UCSD-AML1 (cell line): ENCODE results near the gene MARCHF3.

Experiments used
- DNase-seq: peaks from one replicate; lab custom pipeline; 2025; ENCODE audit not compliant: unreplicated experiment; lab: John Stamatoyannopoulos, UW

Gene MARCHF3

GRCh38 chr5:126883564-126884245 is 146.7 kb downstream of the MARCHF3 start:
- DNase-seq, result no peak

DNA sequence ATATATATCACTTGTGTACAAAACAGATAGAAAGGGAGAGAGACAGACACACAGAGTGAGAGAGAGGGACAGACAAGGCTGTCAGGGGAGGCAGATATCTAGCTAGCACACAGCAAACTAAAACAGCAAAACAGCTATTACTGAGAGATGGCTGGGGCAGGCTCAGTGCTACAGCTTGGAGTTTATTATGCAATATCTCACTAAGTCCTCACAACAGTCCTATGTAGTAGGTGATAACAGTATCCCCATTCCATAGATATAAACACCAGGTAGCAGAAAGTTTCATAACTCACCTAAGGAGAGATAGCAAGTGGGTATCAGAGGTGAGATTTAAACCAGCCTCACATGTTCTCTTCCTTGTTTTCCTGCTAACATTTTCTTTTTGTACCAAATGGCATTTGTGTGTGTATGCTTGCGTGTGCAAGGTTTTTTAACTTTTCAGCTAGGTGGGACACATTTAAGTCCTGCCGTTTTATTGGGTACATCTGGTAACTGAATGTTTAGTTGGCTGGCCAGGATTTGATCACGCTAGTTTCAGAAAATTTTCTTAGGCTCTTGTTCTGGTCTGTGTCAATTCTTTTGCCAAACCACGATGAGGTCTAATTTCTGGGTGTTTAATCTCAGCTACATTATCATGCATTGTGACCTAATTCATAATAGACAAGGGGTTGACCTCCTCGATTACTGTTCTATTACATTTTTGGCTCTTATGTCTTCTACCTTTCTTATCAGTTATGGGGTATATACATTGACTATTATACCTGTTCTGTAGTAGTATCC is 148.3 kb downstream of the MARCHF3 start:
- DNase-seq, result no peak

- no peak for DNase-seq
These were observed 151.7 kb downstream of the MARCHF3 start for GRCh38 chr5:126878634-126879033.

- DNase-seq, result no peak
These were observed 152.3 kb downstream of the MARCHF3 start for GRCh38 chr5:126878085-126878484.

DNA sequence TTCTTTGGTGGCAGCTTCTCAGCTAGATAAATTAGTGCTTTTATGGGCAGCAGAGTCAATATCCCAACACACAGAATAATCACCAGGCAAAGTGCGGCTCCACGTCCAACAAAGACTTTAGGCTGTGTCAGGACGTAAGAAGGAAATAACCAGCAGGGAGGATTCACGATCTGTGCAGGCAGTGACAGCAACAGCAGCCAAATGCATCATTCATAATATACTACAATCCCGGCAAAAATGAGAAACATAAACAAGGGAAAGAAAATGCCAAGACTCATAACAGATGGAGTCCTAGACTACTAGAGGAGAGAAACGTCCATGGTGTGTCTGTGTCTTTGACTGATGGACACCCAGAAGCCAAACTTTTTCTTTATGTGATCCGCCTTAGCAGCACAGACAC is 152.8 kb downstream of the MARCHF3 start:
- no peak for DNase-seq

DNA sequence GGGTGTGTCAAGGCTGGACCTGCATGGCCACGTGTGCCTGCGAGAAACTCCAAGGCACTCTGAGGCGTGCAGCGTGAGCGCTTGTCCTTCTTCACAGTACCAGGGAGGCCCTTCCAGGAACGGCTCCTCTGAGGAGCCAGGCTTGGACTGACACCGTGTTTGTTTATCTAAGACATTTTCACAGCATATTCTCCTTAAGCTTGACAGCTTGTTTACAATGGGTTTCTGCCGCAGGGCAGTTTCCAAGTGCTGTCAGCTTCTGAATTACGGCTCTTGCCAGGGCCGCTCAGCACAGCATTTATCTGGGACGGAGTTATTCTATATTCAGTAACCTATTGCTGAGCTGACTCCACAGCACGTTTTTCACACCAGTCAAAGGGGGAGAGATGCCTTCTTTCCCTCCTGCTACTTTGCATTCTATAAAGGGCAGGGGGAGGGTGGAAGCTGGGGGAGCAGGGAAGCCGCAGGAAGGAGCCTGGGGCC is 155.0 kb downstream of the MARCHF3 start:
- DNase-seq, result no peak

GRCh38 chr5:126872561-126873354 is 157.6 kb downstream of the MARCHF3 start:
- no peak for DNase-seq

DNA sequence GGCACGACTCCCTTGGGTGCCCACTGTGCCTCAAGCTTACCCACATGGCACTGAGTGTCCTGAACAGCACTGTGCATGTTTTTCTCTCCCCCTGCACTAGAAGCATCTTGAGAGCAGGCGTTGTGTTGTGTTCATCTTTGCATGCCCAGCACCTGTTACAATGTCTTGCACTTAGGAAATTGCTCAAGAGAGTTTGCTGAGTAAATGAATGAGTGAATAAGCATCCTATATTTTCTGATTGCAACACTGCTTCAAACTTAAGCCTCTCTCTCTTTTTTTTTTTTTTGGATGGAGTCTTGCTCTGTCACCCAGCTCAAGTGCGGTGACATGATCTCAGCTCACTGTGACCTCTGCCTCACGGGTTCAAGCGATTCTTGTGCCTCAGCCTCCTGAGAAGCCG is 158.9 kb downstream of the MARCHF3 start:
- no peak for DNase-seq

DNA sequence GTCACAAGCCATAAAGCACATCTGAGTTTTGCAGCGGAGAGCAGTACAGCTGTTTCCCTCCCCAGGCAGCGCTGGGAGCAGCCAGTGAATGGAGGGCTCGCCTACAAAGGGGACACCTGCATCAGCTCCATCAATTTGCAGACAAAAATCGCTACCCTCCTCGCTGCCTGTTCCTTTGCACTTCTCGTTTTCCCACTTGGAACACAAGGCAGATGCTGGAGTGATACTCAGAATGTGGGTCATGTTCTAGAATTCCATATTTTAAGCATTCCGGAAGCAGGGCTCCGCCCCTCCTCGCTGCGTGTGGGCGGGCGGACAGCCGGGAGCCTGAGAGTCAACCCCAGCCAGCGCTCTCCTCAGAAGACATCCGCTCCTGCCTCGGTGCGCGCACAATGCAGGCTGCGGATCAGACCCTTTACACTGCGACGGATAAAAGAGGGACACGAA is 161.3 kb downstream of the MARCHF3 start:
- no peak for DNase-seq

DNA sequence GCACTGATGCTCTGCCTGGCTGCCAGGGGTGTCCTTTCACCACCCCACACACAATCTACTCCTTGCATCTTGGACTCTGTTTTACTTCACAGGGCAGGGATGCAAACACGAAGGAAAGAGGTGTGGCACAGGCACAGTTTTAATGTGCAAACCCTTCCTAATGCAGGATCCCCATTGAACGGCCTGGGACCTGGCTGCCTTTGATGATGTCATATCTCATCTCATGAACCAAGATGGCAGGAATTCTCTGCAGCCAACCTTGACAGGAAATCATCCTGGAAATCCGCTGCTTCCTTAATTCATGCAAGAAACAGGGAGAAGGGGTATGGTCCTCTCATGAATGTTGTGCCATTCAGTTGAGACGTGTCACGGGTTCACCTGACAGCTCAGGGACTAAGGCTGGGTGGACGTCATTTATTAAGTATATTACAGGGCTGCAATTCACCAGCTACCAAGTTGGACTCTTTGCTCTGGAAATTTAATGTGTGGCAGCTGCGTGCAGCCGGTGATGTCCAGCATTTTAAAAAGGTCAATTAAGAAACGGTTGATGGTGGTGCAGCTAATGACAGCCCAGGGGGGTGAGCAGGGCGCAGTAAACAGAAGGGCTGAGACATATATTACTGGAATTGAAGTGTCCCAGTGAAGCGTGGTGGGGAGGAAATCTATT is 161.9 kb downstream of the MARCHF3 start:
- no peak for DNase-seq

GRCh38 chr5:126866851-126867636 is 163.3 kb downstream of the MARCHF3 start:
- no peak for DNase-seq

DNA sequence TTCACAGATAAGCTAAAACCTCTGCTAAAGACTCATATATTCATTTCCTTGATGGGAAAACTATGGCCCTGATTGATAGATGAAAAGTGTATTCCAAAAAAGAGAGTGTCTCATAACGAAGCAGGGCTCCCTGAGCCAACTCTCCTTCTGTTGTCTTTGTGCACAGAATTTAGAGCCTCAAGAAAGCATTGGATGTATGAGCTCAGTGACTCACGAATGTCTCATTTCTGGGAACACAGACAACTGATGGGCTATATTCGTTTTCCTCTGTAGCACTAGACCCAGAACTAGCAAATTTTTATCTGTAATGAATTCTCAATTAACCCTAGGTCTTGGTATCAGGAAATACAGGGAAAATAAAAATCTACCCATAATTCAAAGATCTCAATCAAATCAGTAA is 165.1 kb downstream of the MARCHF3 start:
- no peak for DNase-seq

GRCh38 chr5:126864042-126864688 is 166.2 kb downstream of the MARCHF3 start:
- no peak for DNase-seq

GRCh38 chr5:126863402-126863801 is 167.0 kb downstream of the MARCHF3 start:
- DNase-seq, result no peak

DNA sequence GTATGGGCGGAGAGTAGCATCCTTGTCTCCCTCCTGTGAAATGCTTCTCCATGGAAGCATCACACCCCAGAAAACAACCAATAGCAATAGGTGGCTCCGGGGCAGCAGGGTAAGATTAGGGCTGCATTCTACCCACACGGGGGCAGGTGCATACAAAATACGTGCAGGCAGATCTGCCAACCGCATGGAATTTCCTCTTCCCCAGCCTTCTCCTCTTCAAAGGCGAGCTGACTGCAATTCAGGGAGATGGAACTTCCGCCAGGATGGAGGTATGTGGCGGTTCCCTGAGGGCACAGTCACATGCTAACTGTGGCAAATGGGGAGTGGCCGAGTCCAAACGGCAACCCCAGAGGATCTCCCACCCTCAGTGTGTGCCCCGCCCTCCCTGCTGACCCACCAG is 171.9 kb downstream of the MARCHF3 start:
- DNase-seq, result no peak

GRCh38 chr5:126857472-126858410 is 172.6 kb downstream of the MARCHF3 start:
- DNase-seq, result no peak

DNA sequence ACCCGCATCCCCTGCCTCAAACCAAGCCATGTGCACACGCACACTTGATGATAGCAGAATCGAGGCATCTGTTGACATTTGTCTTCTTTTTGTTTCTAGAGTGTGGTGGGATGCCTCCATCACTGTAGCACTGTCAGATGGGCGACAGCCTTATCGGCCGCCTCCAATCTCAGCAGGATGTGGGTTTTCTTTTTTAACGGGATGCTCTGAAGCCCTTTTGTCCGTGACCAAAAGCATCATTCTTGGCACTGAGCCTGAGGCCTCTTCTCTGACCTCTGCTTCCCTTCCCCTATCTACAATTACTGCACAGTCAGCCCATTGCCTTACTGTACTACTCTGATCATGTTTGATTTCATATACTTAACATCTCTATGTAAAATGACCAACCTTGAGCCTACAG is 175.1 kb downstream of the MARCHF3 start:
- DNase-seq, result no peak

- no peak for DNase-seq
These were observed 175.7 kb downstream of the MARCHF3 start for GRCh38 chr5:126854526-126855110.
